A172 (cell line): ENCODE data around the gene ARSI. TPM values are rescaled to one million over a fixed set of nuclear protein-coding genes. Genes with fewer than 3 reads are reported as not detected.

Experiments
- DNase-seq: peaks from one replicate; pipeline ENCODE4 v3.0.0-alpha.2; 2015; ENCODE audit warnings: low spot score
- total RNA-seq: library from RNA; depleted of rRNA; stranded (reverse); fragments of >200 nt; shearing (Covaris generic); gene quantifications from 2 replicates; pipeline ENCODE4 v1.2.3, GENCODE V29; 2014

Gene ARSI
- total RNA-seq, 1 experiment from 2014 or later: 1.9 TPM

DNA sequence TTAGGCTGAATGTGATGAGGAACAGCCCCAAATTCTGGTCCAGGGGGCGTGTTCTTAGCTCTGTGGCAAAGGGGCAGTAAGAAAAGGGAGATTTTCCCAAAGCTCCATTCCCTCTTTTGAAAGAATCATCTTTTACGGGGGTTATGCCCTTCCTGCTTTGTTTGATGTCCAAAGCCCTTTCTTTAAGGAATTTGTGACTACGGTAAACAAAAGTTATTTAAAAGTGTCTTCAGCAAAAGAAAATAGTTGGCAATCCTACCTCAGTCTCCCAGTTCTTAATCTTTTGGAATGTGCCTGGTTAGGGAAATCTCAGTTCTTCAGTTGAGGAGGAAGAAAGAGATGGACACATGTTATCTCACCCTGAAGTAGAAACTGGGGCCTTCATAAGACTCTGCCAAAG, 24.4 kb upstream of the ARSI start:
- DNase-seq: no peak

DNA sequence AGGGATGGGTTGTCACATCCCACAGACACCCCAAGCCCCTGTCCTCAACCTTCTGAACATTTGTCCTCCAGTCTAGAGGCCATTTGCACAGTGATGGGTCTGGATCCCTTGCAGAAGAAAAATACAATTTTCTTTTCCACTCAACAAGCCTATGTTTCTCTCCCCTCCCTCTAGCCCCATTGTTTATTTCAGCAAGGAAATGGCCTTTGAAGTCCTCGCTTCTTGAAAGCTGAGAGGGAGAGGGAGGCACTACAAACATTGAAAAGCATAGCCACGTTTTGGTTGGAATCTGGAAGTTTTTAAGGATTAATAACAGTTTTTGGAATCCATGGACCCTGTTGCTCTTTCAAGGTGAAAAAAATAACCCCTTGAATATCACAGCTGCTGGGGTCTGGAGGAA, 24.0 kb upstream of the ARSI start:
- DNase-seq: no peak

GRCh38 chr5:150325426-150325825, 22.7 kb upstream of the ARSI start:
- no peak for DNase-seq

- DNase-seq: no peak
Measured at GRCh38 chr5:150323819-150324218, 21.1 kb upstream of the ARSI start.

- no peak for DNase-seq
Measured at GRCh38 chr5:150323092-150323491, 20.4 kb upstream of the ARSI start.

GRCh38 chr5:150322202-150322601, 19.5 kb upstream of the ARSI start:
- DNase-seq: peak; percentile 60

GRCh38 chr5:150321784-150322183, 19.1 kb upstream of the ARSI start:
- no peak for DNase-seq

DNA sequence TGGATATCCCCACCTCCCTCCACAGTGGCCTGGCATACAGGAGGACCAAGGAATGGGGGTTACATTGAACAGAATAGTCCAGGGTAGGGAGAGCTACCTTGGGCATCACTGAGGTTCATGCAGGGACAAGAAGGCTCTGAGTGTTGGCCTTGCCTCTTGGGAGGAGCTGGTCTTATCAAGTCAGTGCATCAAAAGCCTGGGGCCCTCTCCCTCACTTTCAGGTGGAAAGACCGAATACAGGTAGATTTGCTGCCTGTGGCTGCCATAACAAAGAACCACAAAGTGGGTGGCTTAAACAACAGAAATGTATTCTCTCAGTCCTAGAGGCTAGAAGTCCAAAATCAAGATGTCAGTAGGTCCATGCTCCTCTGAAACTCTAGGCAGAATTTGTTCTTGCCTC, 18.5 kb upstream of the ARSI start:
- DNase-seq: no peak

DNA sequence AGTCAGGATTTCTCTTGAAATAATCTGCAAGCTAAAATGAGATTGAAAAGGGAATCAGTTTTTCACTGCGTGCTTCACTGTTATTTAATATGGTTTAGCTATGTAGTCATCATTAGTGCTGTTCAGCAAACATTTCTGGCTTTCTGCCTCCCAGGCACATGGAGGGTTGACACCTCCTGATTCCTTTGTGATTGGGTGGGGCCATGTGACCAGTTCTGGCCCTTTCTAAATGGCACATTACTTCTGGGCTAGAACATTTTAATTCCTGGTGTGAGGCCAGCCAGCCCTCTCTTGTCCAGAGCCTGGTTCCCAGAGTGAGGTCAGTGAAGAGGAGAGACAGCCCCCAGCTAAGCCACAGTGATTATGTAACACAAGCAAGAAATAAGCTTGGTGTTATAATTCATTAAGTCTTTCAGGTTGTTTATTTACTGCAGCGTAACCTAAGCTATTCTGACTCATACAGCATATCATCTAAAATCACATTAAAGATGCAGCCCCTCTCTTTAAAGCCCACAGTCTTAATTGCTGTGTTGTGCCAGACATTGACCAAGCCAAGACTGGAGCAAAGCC, 17.4 kb upstream of the ARSI start:
- peak; percentile 85 for DNase-seq

GRCh38 chr5:150319484-150319790, 16.7 kb upstream of the ARSI start:
- DNase-seq: no peak

- no peak for DNase-seq
Measured at GRCh38 chr5:150318613-150319483, 16.1 kb upstream of the ARSI start.

GRCh38 chr5:150317048-150318003, 14.6 kb upstream of the ARSI start:
- peak; percentile 99 for DNase-seq

DNA sequence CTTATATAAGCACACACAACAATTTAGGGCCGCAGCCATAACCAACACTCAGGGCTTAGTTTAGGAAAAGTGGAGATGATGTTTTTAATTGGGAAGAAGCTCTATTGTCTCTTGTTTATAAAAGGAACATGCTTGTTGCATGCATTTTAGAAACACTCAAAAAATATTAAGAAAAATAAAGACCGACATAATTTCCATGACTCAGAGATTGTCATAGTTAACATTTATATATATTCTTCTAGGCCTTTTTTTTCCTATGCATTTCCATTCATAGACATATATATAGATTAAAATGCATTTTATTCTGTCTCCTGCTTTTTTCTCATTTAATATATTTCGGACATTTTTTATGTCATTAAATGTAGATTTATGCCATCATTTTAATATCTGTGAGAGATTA, 13.6 kb upstream of the ARSI start:
- no peak for DNase-seq

- DNase-seq: no peak
Measured at GRCh38 chr5:150315245-150315644, 12.5 kb upstream of the ARSI start.

DNA sequence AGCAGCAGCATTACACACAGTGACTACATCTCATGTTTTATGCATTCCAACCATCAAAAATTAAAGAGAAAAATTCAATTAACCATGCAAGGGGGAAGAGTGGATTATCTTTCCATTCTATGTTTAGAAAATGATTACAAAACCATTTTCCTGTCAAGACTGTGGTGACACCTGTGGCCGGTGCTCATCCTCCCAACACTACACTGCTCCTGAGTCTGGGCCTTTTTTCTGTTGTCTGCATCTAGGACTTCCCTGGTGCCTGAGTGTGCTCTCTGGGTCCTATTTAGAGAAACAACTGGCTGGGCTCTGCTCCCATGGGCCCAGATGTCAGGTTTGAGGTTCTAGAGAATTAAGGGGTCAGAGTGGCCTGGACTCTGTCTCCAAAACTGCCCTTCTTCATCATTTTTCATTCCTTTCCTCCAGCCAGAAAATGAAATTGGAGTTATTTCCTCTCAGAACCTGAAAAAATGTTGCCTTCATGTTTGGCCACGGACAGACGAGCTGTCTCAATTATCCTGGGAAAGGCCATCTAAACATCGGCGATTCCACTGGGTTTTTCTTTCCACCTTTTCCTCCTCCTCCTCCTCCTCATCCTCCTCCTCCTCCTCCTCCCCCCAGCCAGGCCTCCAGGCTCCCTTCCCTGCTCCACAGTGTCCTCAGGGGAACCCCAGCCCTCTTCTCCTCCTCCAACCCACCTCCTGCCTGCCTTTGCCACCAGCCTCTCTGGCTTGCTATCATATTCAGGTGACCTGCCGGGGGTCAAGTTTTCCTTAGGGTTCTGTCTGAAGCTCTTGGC, 11.4 kb upstream of the ARSI start:
- no peak for DNase-seq

DNA sequence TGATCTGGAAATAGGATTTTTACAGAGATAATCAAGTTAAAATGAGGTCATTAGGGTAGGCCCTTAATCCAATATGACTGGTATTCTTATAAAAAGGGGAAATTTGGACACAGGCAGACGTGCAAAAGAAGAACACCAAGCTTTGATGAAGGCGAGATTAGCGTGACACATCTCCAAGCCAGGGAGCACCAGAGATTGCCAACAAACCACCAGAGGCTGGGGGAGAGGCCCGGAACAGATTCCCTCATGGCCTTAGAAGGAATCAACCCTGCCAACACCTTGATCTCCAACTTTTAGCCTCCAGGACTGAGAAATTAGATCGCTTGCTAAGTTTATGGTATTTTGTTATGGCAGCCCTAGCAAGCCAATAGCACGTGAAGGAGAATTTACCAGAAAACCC, 10.8 kb upstream of the ARSI start:
- DNase-seq: no peak

GRCh38 chr5:150312518-150312917, 9.8 kb upstream of the ARSI start:
- DNase-seq: no peak

- DNase-seq: no peak
Measured at GRCh38 chr5:150311015-150311692, 8.4 kb upstream of the ARSI start.

- no peak for DNase-seq
Measured at GRCh38 chr5:150310246-150310645, 7.5 kb upstream of the ARSI start.

DNA sequence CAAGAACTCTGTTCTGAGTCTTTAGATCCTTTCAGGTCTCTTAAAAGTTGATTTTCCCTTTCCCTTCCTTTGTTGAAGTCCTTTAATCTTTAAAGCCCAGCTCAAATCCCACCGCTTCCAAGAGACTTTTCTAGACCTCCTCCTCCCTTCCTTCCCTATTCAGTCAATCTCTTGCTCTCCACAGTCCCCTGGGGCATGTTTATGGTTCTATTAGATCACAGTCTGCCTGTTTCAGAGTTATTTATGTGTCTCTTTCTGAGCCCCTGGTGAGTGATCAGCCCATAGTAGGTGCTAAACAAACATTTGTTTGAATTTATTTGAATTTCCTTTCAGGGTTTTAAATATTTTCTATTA, 7.2 kb upstream of the ARSI start:
- DNase-seq: no peak
